Anterior cingulate cortex (tissue), 58 donors: ENCODE data around the gene DRAP1.
A peak's percentile ranks its signal among the peaks of the same experiment; 100 is the strongest.

Experiments
- DNase-seq, 58 donors: peaks; one replicate each; lab custom pipeline; 2025; lab: John Stamatoyannopoulos, UW

Gene DRAP1

DNA sequence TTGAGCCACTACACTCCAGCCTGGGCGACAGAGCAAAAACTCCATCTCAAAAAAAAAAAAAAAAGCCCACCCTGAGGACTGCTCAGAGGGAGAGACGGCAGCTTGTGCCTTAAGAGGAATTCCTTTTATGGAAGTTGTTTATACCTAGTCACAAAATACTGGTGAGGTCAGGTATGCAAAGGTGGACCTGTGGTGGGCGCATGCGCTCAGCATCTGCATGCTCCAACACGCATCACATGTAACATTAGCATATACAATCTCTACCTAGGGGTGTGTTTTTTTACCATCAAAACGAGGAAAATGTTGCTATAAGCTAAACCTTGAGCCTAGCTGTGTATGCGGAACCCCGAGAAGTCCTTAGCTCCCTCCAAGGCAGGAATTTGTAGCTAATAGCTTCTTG lies 35.5 kb downstream of the DRAP1 start:
- DNase-seq: no peak

DNA sequence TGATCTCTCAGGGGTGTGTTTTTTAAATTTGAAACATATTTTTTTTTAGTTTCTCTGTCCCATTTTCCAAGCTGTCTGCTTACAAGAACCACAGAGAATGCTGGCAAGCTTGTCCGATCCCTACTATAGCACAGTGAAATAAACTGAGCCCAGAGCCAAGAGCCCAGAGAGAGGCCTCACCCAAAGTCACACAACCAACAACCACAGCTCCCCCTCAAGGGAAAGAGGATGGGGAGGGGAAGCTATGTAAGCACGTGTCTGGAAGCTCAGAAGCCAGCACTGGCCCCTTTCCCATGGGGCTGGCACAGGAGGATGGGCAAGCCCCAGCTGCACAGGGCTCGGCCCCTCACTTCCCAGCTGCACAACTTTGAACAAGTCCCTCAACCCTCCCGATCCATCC lies 39.1 kb downstream of the DRAP1 start:
- DNase-seq: no peak

DNA sequence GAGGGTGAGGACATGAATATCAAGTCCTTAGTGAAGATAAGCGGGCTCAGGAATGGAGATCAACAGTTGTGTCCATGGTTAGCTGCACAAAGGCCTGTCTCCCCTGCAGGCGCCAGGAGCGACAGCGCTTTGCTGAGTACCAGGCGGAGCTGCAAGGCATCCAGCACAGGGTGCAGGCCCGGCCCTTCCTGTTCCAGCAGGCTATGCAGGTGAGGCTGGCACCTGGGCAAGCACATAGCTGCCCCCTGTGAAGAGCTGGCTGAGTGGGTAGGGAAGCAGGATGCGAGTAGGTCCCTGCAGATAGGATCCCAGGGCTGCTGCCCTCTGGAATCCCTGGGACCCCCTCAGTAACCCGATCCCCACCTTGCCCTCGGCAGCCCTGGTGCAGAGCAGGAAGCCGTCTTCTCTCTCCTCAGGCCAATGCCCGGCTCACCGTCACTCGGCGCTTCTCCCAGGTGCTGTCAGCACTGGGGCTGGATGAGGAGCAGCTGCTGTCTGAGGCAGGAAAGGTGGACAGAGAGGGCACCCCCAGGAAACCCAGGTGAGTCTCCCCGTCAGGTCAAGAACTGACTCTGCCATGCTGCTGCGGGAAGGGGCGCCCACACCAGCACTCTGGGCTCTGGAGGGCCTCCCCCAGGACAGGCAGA lies 39.7 kb downstream of the DRAP1 start:
- no peak for DNase-seq

DNA sequence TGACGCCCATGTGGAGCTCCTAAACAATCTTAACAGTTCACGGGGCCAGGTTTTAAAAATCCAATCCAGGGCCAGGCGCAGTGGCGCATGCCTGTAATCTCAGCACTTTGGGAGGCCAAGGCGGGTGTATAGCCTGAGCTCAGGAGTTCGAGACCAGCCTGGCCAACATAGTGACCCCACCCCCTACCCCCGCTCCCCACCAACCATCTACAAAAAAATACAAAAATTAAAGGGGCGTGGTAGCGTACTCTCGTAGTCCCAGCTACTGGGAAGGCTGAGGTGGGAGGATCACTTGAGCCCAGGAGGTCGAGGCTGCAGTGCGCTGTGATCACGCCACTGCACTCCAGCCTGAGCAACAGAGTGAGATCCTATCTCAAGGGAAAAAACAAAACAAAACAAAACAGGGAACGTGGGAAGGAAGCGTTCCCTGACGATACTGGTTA lies 41.6 kb downstream of the DRAP1 start:
- no peak for DNase-seq

DNA sequence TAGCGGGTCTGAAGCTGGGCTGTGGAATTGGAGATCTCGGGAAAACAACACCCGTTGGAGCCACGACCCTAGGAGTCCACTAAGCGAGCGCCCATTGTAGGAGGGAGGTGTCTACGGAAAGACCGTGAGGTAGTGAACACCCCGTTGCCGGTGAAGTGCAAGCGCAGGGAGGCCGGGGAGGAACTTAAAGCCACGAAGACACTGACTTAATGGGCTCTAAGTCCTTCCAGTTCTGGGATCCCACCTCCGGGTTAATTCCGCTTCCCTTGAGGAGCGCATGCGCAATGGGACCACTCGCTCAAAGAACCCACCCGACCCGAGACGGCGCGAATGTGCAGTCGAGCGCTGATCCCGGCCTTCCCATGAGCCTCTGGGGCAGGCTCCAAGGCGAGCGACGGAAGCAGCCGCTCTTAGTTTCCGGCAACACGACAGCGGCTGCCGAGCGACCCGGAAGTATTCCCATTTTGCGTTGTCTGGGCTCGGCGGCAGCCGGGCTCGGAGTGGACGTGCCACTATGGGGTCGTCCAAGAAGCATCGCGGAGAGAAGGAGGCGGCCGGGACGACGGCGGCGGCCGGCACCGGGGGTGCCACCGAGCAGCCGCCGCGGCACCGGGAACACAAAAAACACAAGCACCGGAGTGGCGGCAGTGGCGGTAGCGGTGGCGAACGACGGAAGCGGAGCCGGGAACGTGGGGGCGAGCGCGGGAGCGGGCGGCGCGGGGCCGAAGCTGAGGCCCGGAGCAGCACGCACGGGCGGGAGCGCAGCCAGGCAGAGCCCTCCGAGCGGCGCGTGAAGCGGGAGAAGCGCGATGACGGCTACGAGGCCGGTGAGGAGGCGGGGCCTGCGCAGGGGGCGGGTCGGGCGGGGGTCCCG lies 42.3 kb downstream of the DRAP1 start, which contains the start of gene SART1:
TSS of gene SART1 (plus strand) at position 468 of the 874 bp plus-strand sequence. CDS start at position 515, 47 bp downstream.
- DNase-seq: peak; percentile 84 to 99 (median 96)

DNA sequence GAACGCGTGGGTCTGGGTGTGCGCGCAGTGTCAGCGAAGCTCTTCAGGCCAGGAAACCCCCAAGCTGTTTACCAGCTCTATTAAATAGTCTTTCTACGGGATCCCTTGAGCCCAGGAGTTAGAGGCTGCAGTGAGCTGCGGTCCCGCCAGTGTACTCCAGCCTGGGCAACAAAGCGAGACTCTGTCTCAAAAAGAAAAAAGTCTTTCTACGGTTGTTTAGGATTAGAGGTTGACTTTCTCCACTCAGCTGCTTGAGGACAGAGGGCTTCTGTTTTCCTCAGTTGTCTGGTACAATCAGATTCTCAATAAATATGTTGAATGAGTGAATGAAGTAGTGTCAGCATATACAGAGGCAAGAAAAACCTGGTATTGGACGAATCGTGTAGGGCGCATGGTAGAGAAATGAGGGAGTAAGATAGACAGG lies 42.9 kb downstream of the DRAP1 start:
- DNase-seq: no peak

DNA sequence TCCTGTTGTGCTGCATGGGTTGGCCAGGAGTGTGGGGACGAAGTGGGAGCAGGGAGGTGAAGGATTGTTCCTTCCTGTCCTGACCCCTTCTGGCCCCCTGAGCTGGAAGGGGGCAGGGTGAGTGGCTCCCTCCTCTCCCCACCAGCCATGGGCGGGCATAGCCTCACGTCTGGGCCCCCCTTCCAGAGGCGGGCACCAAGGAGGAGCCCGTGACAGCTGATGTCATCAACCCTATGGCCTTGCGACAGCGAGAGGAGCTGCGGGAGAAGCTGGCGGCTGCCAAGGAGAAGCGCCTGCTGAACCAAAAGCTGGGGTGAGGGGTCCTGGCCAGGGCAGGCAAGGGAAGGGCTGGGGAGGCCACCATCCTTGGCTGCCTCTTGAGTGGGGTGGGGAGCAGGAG lies 45.7 kb downstream of the DRAP1 start:
- DNase-seq: no peak

DNA sequence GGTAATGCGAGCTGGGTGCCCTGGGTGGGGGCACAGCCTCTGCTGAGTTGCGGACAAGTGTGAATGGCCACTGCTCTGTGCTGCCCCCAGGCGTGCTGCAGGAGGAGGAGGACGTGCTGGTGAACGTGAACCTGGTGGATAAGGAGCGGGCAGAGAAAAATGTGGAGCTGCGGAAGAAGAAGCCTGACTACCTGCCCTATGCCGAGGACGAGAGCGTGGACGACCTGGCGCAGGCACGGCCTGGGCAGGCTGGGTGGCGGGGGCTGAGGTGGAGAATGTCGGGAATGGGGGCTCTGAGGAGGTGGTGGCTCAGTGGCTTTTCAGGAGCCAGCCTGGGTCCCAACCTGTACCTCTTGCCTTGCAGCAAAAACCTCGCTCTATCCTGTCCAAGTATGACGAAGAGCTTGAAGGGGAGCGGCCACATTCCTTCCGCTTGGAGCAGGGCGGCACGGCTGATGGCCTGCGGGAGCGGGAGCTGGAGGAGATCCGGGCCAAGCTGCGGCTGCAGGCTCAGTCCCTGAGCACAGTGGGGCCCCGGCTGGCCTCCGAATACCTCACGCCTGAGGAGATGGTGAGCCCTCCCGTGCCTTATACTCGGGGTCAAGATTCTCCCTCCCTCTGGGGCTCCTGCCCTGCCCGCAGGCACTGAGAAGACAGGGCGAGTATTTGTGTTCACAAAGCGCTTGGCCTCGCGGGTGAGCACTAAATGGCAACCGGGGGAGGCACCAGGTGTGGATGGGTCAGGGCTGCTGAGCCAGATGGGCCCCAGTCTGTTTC lies 46.9 kb downstream of the DRAP1 start:
- DNase-seq: no peak

DNA sequence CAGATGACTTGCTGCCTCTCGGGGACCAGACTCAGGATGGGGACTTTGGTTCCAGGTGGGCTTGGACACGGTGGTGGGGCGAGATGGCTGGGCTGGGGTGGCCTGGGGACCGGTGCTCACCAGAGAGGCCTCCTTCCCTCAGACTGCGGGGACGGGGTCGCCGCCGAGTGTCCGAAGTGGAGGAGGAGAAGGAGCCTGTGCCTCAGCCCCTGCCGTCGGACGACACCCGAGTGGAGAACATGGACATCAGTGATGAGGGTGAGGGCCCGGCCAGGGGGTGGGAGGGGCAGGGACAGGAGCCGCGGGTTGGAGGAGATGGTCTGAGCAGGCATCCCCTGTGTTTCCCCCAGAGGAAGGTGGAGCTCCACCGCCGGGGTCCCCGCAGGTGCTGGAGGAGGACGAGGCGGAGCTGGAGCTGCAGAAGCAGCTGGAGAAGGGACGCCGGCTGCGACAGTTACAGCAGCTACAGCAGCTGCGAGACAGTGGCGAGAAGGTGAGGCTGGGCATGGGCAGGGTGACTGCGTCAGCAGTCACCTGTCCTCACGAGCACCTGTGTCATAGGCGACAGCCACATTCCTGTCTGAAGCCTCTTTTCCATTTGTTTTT lies 48.2 kb downstream of the DRAP1 start:
- no peak for DNase-seq

DNA sequence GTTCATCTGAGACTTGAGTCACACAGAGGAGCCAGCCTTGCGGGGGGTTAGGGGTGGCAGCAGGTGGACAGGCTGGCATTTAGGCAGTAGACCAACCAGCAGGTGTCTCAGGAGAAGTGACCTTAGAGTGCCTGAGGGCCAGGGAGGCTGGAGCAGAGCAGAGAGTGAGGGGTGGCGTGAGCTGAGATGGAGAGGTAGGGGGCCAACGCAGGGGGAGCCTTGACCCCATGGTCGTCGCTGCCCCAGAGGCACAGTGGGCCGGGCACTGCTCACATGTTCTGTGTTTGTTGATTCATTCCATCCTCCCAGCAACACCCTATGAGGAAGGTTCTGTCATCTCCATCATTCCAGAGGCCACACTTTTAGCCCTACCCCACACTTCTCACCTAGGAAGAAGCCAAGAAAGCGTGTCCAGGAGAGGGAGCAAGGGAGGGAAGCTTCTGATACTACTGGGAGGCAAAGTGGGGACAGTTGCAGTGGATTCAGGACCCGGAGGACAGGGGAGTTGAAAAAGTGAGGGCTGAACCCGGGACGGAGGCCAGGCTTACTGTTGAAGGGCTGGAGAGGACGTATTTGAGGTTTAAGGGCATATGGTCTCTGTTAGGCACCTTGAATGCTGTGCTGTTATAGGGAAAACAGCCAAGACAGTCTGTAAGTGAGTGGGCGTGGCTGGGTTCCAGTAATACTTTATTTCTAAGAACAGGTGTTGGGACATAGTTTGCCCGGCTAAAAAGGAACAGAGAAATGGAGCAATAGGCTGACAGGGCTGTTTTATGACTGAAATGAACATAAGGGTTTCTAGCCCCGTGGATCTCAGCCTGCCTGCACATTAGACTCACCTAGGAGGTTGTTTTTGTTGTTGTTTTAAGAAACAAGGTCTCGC lies 49.6 kb downstream of the DRAP1 start:
- no peak for DNase-seq
